SK-N-SH (cell line): ENCODE data around the gene FRY.

Experiments
- CTCF ChIP-seq: fragments of 200-600 bp; sonication (generic); IDR thresholded peaks from 2 replicates; pipeline ENCODE4 v1.6.1; 2017; ENCODE audit warnings: antibody characterized with exemption, mild to moderate bottlenecking, moderate library complexity
- GABPA ChIP-seq: IDR thresholded peaks from 2 replicates; pipeline ENCODE4 v1.4.0; 2012; ENCODE audit warnings: low read depth, mild to moderate bottlenecking

GRCh38 chr13:32310134-32310706, 278.6 kb downstream of the FRY start:
- TF ChIP-seq GABPA (no peak), CTCF (peak; percentile 79)
